ENCODE results near the gene MED26. TPM values are rescaled to one million over a fixed set of nuclear protein-coding genes. Genes with fewer than 3 reads are reported as not detected.
A peak's percentile ranks its signal among the peaks of the same experiment; 100 is the strongest.

The MED26 gene
- total and polyA plus RNA-seq, 10 of the 15 experiments (the other 5 are each of a cell fraction or from before 2014, with no cell fraction given), result 1.1 to 21.4 (median 9.7) TPM

DNA sequence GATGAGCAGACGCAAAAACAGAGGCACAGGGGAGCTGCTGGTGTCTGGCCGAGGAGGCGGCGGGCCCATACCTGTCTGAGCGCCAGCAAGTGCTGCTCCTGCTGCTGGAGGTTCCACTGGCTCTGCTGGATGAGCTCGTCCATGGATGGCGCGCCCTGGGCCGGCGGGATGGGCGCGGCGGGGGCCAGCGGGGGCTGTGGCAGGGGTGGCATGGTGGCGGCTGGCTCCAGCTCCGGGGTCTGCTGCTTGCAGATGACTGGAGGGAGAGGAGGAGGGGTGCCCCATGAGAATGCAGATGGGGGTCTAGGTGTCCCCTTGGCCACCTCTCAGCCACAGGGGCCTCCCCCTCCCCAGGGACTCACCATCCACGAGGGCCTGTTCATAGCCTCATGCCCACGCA lies 92.6 kb downstream of the MED26 start:
- no peak overlapping the region for H3K27ac ChIP-seq (ENCODE audit: control insufficient read depth, insufficient read depth)
- POLR2A ChIA-PET, result no interaction called here
- SMC1A ChIA-PET (ENCODE audit: uncharacterized antibody, unreplicated experiment), result no interaction called here
- H3K4me1 ChIP-seq (ENCODE audit: control insufficient read depth, insufficient read depth, low read length), result 0 out of 2 replicates have a peak, but pooled peaks cover 5% of the 10 kb centered on the region
- no peaks in the 10 kb centered on the region for H4K20me1 ChIP-seq (ENCODE audit: control insufficient read depth, insufficient read depth)
- no peak overlapping the region for H3K4me2 ChIP-seq (ENCODE audit: control insufficient read depth, insufficient read depth)
- BruUV-seq (replicated peaks), result no TSS peak
- FAIRE-seq (no peak), DNase-seq (ENCODE audit: low read depth, low spot score) (no peak), ATAC-seq (no peak)
- CTCF ChIA-PET, result no interaction called here
- peaks cover 30% of the 10 kb centered on the region for H3K79me2 ChIP-seq (ENCODE audit: control insufficient read depth, insufficient read depth, low read length)
- H3K9ac ChIP-seq (ENCODE audit: control insufficient read depth, insufficient read depth, low read length), result no peak overlapping the region
- no peaks in the 10 kb centered on the region; the same call in 2 of the 3 replicates for H3K9me3 ChIP-seq (replicated peaks; ENCODE audit: control insufficient read depth, insufficient read depth, low read length)
- 96% methylated on average over 10 of the region's 18 CpGs for WGBS (ENCODE audit: insufficient coverage, insufficient replicate concordance, low lambda C conversion rate, missing lambda C conversion rate)
- intact Hi-C loops (cut with micrococcal nuclease; ENCODE audit: unreplicated experiment) (no loop called here), in situ Hi-C loops (cut with MboI) (no loop called here)
- RAD21 ChIA-PET (ENCODE audit: unreplicated experiment), result no interaction called here
- H3K27me3 ChIP-seq (replicated peaks in 1 of 2; ENCODE audit: control insufficient read depth in 2 of 2, insufficient read depth in 2 of 2, low read length in 1 of 2), result no peaks in the 10 kb centered on the region
- no peak for TF ChIP-seq PML (IDR thresholded peaks at IDR 0.05; ENCODE audit: low read length)
- TF ChIP-seq POLR2A (IDR thresholded peaks at IDR 0.05; ENCODE audit: low read depth, low read length), result peak; percentile 6; the same call in 1 of the 2 replicates
- peaks cover 11 to 52% of the 10 kb centered on the region in 2 experiments; a peak in 3 of 4 replicates for H3K36me3 ChIP-seq (ENCODE audit: control insufficient read depth in 2 of 2, insufficient read depth in 2 of 2, low read length in 1 of 2)
- no peak overlapping the region for H3K4me3 ChIP-seq
- H2AFZ ChIP-seq (ENCODE audit: control insufficient read depth, low read depth, low read length), result no peak overlapping the region

DNA sequence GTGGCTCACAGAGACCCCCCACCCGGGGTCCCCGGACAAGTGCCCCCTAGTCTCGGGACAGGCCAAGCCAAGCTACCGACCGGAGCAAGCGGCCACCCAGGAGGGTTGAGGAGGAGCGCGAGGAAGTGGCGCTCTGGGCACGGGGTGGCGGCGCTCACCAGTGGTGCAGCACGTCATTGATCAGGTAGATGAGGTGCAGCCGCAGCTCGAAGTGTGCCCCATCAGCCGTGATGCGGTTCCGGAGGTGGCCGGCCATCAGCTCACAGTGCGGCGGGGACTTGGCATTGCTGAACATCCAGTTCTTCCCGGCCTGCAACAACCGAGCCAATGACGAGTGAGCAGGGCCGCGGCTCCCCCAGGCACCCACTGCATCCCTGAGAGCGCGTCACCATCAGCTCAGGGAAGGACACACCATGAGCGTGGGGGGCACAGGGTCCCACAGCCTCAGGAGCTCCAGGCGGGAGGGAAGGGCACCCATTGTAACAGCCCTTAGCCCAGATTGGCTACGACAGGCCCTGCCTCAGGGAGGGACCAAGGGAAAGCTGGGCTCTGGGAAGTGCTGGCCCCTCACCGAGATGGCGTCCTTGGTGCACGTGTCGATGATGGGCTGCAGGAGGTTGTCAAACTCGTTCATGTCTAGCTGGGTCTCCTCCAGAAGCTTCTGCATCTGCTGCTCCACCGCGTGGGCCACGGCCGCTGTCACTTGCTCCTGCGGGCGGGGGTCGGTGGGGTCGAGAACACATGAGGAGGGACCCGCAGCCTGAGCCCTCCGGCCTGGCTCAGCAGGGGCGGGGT lies 95.4 kb downstream of the MED26 start:
- H4K20me1 ChIP-seq (ENCODE audit: control insufficient read depth, insufficient read depth), result no peaks in the 10 kb centered on the region
- H3K9ac ChIP-seq (ENCODE audit: control insufficient read depth, insufficient read depth, low read length), result no peak overlapping the region
- ATAC-seq, result no peak
- peaks cover 12 to 63% of the 10 kb centered on the region in 2 experiments for H3K36me3 ChIP-seq (ENCODE audit: control insufficient read depth in 2 of 2, insufficient read depth in 2 of 2, low read length in 1 of 2)
- ChIA-PET CTCF (no interaction called here), RAD21 (ENCODE audit: unreplicated experiment) (interaction anchor here (0.6 kb wide), 1 partner anchor 36 kb away, joined by 3 read pairs; no protein-coding TSS in a partner anchor), SMC1A (ENCODE audit: uncharacterized antibody, unreplicated experiment) (interaction anchor here (1.3 kb wide), 1 partner anchor 15 kb away, joined by 5 read pairs; no protein-coding TSS in a partner anchor), POLR2A (interaction anchor here (0.5 kb wide), 1 partner anchor 24 kb away, joined by 3 read pairs; no protein-coding TSS in a partner anchor)
- H3K27ac ChIP-seq (ENCODE audit: control insufficient read depth, insufficient read depth), result no peak overlapping the region
- H3K79me2 ChIP-seq (ENCODE audit: control insufficient read depth, insufficient read depth, low read length), result peaks cover 8% of the 10 kb centered on the region
- no peaks in the 10 kb centered on the region for H3K4me1 ChIP-seq (ENCODE audit: control insufficient read depth, insufficient read depth, low read length)
- no TSS peak for BruUV-seq (replicated peaks)
- no peaks in the 10 kb centered on the region for H3K27me3 ChIP-seq (replicated peaks in 1 of 2; ENCODE audit: control insufficient read depth in 2 of 2, insufficient read depth in 2 of 2, low read length in 1 of 2)
- no peak for DNase-seq (ENCODE audit: low read depth, low spot score)
- intact Hi-C loops (cut with micrococcal nuclease; ENCODE audit: unreplicated experiment), result no loop called here
- in situ Hi-C loops (cut with MboI), result no loop called here
- FAIRE-seq, result no peak
- TF ChIP-seq MYB (IDR thresholded peaks at IDR 0.05; ENCODE audit: borderline replicate concordance, low read depth, low read length) (no peak), IKZF2 (IDR thresholded peaks at IDR 0.05) (no peak), RAD51 (IDR thresholded peaks at IDR 0.05) (no peak), ZNF207 (IDR thresholded peaks at IDR 0.05; ENCODE audit: borderline replicate concordance) (no peak), CBX5 (IDR thresholded peaks at IDR 0.05; ENCODE audit: low read depth) (no peak), ZNF384 (IDR thresholded peaks at IDR 0.05; ENCODE audit: borderline replicate concordance, low read depth, low read length) (no peak), TBL1XR1 (IDR thresholded peaks at IDR 0.05; ENCODE audit: low read depth, low read length) (no peak), RUNX3 (IDR thresholded peaks at IDR 0.05; ENCODE audit: low read length) (no peak), CHD4 (IDR thresholded peaks at IDR 0.05) (no peak), RFX5 (IDR thresholded peaks at IDR 0.05; ENCODE audit: low read depth, low read length) (no peak), TARDBP (IDR thresholded peaks at IDR 0.05; ENCODE audit: borderline replicate concordance) (no peak), CHD2 (IDR thresholded peaks at IDR 0.05; ENCODE audit: borderline replicate concordance, low read depth, low read length) (no peak), SUZ12 (IDR thresholded peaks at IDR 0.05; ENCODE audit: unreplicated experiment) (no peak), JUNB (IDR thresholded peaks at IDR 0.05) (no peak)
- TF ChIP-seq, protein P1, sequence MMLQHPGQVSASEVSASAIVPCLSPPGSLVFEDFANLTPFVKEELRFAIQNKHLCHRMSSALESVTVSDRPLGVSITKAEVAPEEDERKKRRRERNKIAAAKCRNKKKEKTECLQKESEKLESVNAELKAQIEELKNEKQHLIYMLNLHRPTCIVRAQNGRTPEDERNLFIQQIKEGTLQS (IDR thresholded peaks at IDR 0.05; ENCODE audit: borderline replicate concordance, extremely low read depth, low read depth, low read length), result no peak
- TF ChIP-seq, protein P2, sequence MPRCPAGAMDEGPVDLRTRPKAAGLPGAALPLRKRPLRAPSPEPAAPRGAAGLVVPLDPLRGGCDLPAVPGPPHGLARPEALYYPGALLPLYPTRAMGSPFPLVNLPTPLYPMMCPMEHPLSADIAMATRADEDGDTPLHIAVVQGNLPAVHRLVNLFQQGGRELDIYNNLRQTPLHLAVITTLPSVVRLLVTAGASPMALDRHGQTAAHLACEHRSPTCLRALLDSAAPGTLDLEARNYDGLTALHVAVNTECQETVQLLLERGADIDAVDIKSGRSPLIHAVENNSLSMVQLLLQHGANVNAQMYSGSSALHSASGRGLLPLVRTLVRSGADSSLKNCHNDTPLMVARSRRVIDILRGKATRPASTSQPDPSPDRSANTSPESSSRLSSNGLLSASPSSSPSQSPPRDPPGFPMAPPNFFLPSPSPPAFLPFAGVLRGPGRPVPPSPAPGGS (IDR thresholded peaks at IDR 0.05; ENCODE audit: borderline replicate concordance, insufficient read depth, low read depth, low read length, poor library complexity, severe bottlenecking), result no peak
- no peak overlapping the region for H3K4me3 ChIP-seq
- no peak overlapping the region for H2AFZ ChIP-seq (ENCODE audit: control insufficient read depth, low read depth, low read length)
- WGBS (ENCODE audit: insufficient coverage, insufficient replicate concordance, low lambda C conversion rate, missing lambda C conversion rate), result 93% methylated on average over 42 of the region's 47 CpGs
- H3K9me3 ChIP-seq (replicated peaks; ENCODE audit: control insufficient read depth, insufficient read depth, low read length), result no peaks in the 10 kb centered on the region
- no peak overlapping the region for H3K4me2 ChIP-seq (ENCODE audit: control insufficient read depth, insufficient read depth)

Data from GM12878 (cell line).